Loucy (cell line): ENCODE data around the gene CEACAM5.

Source experiments
- H2AFZ ChIP-seq: fragments of 200-600 bp; sonication (generic); 2 replicates; pipeline ENCODE4 v1.6.0; 2016; ENCODE audit warnings: antibody characterized with exemption, mild to moderate bottlenecking, low read length, moderate library complexity
- H3F3A ChIP-seq: fragments of 200-600 bp; 2 replicates; pipeline ENCODE4 v1.6.0; 2016; ENCODE audit warnings: antibody characterized with exemption, low read depth, mild to moderate bottlenecking
- H3K27me3 ChIP-seq: fragments of 200-600 bp; sonication (generic); 2 replicates; pipeline ENCODE4 v1.6.1; 2014; ENCODE audit warnings: low read length, mild to moderate bottlenecking; ENCODE audit not compliant: insufficient read depth, poor library complexity, severe bottlenecking
- H3K36me3 ChIP-seq: fragments of 200-600 bp; sonication (generic); 2 replicates; pipeline ENCODE4 v1.6.1; 2016; ENCODE audit warnings: low read length; ENCODE audit not compliant: insufficient read depth
- H3K4me1 ChIP-seq: fragments of 200-600 bp; sonication (generic); 2 replicates; pipeline ENCODE4 v1.5.1; 2014; ENCODE audit warnings: low read length, mild to moderate bottlenecking; ENCODE audit not compliant: insufficient read depth, poor library complexity, severe bottlenecking
- H3K4me2 ChIP-seq: fragments of 200-600 bp; sonication (generic); 2 replicates; pipeline ENCODE4 v1.6.0; 2014; ENCODE audit warnings: antibody characterized with exemption, low read length, low read depth, mild to moderate bottlenecking; ENCODE audit not compliant: poor library complexity, severe bottlenecking
- H3K4me3 ChIP-seq: fragments of 200-600 bp; sonication (generic); 2 replicates; pipeline ENCODE4 v1.5.1; 2014; ENCODE audit warnings: low read length, mild to moderate bottlenecking, mixed read lengths; ENCODE audit not compliant: poor library complexity, severe bottlenecking
- H3K79me2 ChIP-seq: fragments of 200-600 bp; sonication (generic); 2 replicates; pipeline ENCODE4 v1.6.1; 2014; ENCODE audit warnings: low read length; ENCODE audit not compliant: insufficient read depth
- H3K9ac ChIP-seq: fragments of 200-600 bp; sonication (generic); 2 replicates; pipeline ENCODE4 v1.6.0; 2014; ENCODE audit warnings: mild to moderate bottlenecking, low read depth, low read length, moderate library complexity; ENCODE audit not compliant: poor library complexity, severe bottlenecking
- H3K9me2 ChIP-seq: fragments of 200-600 bp; sonication (generic); replicated peaks from 2 replicates; pipeline ENCODE4 v1.6.1; 2016; ENCODE audit warnings: low read depth, low read length, mixed read lengths
- H3K9me3 ChIP-seq: fragments of 200-600 bp; sonication (generic); 2 replicates; pipeline ENCODE4 v1.6.1; 2014; ENCODE audit warnings: mild to moderate bottlenecking, antibody characterized with exemption, low read length, low read depth; ENCODE audit not compliant: insufficient read depth
- H4K20me1 ChIP-seq: fragments of 200-600 bp; sonication (generic); 2 replicates; pipeline ENCODE4 v1.6.0; 2014; ENCODE audit warnings: antibody characterized with exemption, low read length, mild to moderate bottlenecking; ENCODE audit not compliant: insufficient read depth, poor library complexity, severe bottlenecking
- EZH2phosphoT487 ChIP-seq: fragments of 200-600 bp; IDR thresholded peaks from 2 replicates; pipeline ENCODE4 v1.6.1; 2018; ENCODE audit warnings: antibody characterized with exemption, mild to moderate bottlenecking, moderate library complexity, borderline replicate concordance
- TF ChIP-seq, protein P1 (sequence below): fragments of 200-600 bp; sonication (generic); conservative IDR thresholded peaks from 2 replicates; pipeline ENCODE4 v1.5.1; 2014; ENCODE audit warnings: mild to moderate bottlenecking, antibody characterized with exemption, low read length

CEACAM5 gene

GRCh38 chr19:41734585-41734984, 26.2 kb downstream of the CEACAM5 start:
- Histone ChIP-seq H3K4me1 (no peaks in the 10 kb centered on the region), H3K79me2 (no peaks in the 10 kb centered on the region), H4K20me1 (no peaks in the 10 kb centered on the region), H3K27me3 (peaks cover 4% of the 10 kb centered on the region), H3K9me3 (no peaks in the 10 kb centered on the region), H3K36me3 (no peaks in the 10 kb centered on the region), H3F3A (no peaks in the 10 kb centered on the region), H3K4me3 (no peak overlapping the region), H3K4me2 (no peak overlapping the region), H2AFZ (no peak overlapping the region), H3K9ac (no peak overlapping the region), H3K9me2 (no peaks in the 10 kb centered on the region)
- no peak for TF ChIP-seq EZH2phosphoT487
- TF ChIP-seq, protein P1, sequence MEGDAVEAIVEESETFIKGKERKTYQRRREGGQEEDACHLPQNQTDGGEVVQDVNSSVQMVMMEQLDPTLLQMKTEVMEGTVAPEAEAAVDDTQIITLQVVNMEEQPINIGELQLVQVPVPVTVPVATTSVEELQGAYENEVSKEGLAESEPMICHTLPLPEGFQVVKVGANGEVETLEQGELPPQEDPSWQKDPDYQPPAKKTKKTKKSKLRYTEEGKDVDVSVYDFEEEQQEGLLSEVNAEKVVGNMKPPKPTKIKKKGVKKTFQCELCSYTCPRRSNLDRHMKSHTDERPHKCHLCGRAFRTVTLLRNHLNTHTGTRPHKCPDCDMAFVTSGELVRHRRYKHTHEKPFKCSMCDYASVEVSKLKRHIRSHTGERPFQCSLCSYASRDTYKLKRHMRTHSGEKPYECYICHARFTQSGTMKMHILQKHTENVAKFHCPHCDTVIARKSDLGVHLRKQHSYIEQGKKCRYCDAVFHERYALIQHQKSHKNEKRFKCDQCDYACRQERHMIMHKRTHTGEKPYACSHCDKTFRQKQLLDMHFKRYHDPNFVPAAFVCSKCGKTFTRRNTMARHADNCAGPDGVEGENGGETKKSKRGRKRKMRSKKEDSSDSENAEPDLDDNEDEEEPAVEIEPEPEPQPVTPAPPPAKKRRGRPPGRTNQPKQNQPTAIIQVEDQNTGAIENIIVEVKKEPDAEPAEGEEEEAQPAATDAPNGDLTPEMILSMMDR, result no peak

GRCh38 chr19:41735071-41735600, 26.7 kb downstream of the CEACAM5 start:
- H3K4me2 ChIP-seq, result no peak overlapping the region
- no peaks in the 10 kb centered on the region for H4K20me1 ChIP-seq
- H3K9me3 ChIP-seq, result no peaks in the 10 kb centered on the region
- no peak overlapping the region for H2AFZ ChIP-seq
- H3K36me3 ChIP-seq, result no peaks in the 10 kb centered on the region
- H3K27me3 ChIP-seq, result peaks cover 4% of the 10 kb centered on the region
- no peaks in the 10 kb centered on the region for H3F3A ChIP-seq
- H3K9ac ChIP-seq, result no peak overlapping the region
- TF ChIP-seq, protein P1, result no peak
- TF ChIP-seq EZH2phosphoT487, result no peak
- no peaks in the 10 kb centered on the region for H3K9me2 ChIP-seq
- no peaks in the 10 kb centered on the region for H3K4me1 ChIP-seq
- H3K79me2 ChIP-seq, result no peaks in the 10 kb centered on the region
- no peak overlapping the region for H3K4me3 ChIP-seq

- Histone ChIP-seq H3K36me3 (no peaks in the 10 kb centered on the region), H3K4me2 (no peak overlapping the region), H3K27me3 (peaks cover 4% of the 10 kb centered on the region), H3K4me1 (no peaks in the 10 kb centered on the region), H4K20me1 (no peaks in the 10 kb centered on the region), H3K9me2 (no peaks in the 10 kb centered on the region), H3K4me3 (no peak overlapping the region), H3K9ac (no peak overlapping the region), H3F3A (no peaks in the 10 kb centered on the region), H3K79me2 (no peaks in the 10 kb centered on the region), H3K9me3 (no peaks in the 10 kb centered on the region), H2AFZ (no peak overlapping the region)
- TF ChIP-seq EZH2phosphoT487, result no peak
- TF ChIP-seq, protein P1, result no peak
Measured at GRCh38 chr19:41739361-41739760, 30.9 kb downstream of the CEACAM5 start.
